Measurements from ENCODE around the gene ALDH3B2.
"Not testable (repeated sequence)": the region's sequence is repeated elsewhere in the genome, so short reads cannot be mapped to it uniquely, and the experiment has no call there.

Gene ALDH3B2

GRCh38 chr11:67640021-67640757 is 34.2 kb downstream of the ALDH3B2 start:
- Histone ChIP-seq H3K9me3 (ENCODE audit: control insufficient read depth, insufficient read depth, low read length) (no peaks in the 10 kb centered on the region), H3K27me3 (ENCODE audit: control insufficient read depth, insufficient read depth, low read length) (peaks cover 17% of the 10 kb centered on the region), H3K4me1 (ENCODE audit: control insufficient read depth, insufficient read depth, low read length) (no peaks in the 10 kb centered on the region), H3K27ac (ENCODE audit: low read depth, low read length) (no peak overlapping the region), H3K4me3 (ENCODE audit: low read depth, low read length) (no peak overlapping the region), H3K36me3 (ENCODE audit: control insufficient read depth, insufficient read depth, low read length) (no peaks in the 10 kb centered on the region), H3K9ac (ENCODE audit: low read depth, low read length) (no peak overlapping the region)

- H3K27me3 ChIP-seq (ENCODE audit: control insufficient read depth, insufficient read depth, low read length): peaks cover 17% of the 10 kb centered on the region
- H3K4me3 ChIP-seq (ENCODE audit: low read depth, low read length): no peak within 1 kb of the TSS
- no peak within 1 kb of the TSS for H3K27ac ChIP-seq (ENCODE audit: low read depth, low read length)
- H3K9me3 ChIP-seq (ENCODE audit: control insufficient read depth, insufficient read depth, low read length): no peaks in the 10 kb centered on the region
- H3K4me1 ChIP-seq (ENCODE audit: control insufficient read depth, insufficient read depth, low read length): no peaks in the 10 kb centered on the region
- no peak within 1 kb of the TSS for H3K9ac ChIP-seq (ENCODE audit: low read depth, low read length)
- H3K36me3 ChIP-seq (ENCODE audit: control insufficient read depth, insufficient read depth, low read length): no peaks in the 10 kb centered on the region
These were observed 35.0 kb downstream of the ALDH3B2 start, which contains the start of gene TBX10 for GRCh38 chr11:67639438-67639859. Gene TBX10, minus strand, starts transcription at chr11:67639763. Its CDS starts 291 bp downstream, at chr11:67639472.

GRCh38 chr11:67638535-67639437 is 35.6 kb downstream of the ALDH3B2 start:
- Histone ChIP-seq H3K4me3 (ENCODE audit: low read depth, low read length) (no peak overlapping the region), H3K27me3 (ENCODE audit: control insufficient read depth, insufficient read depth, low read length) (peaks cover 17% of the 10 kb centered on the region), H3K27ac (ENCODE audit: low read depth, low read length) (no peak overlapping the region), H3K4me1 (ENCODE audit: control insufficient read depth, insufficient read depth, low read length) (no peaks in the 10 kb centered on the region), H3K9me3 (ENCODE audit: control insufficient read depth, insufficient read depth, low read length) (no peaks in the 10 kb centered on the region), H3K36me3 (ENCODE audit: control insufficient read depth, insufficient read depth, low read length) (no peaks in the 10 kb centered on the region), H3K9ac (ENCODE audit: low read depth, low read length) (no peak overlapping the region)

GRCh38 chr11:67637441-67637840 is 37.0 kb downstream of the ALDH3B2 start:
- H3K9me3 ChIP-seq (ENCODE audit: control insufficient read depth, insufficient read depth, low read length); H3K36me3 ChIP-seq (ENCODE audit: control insufficient read depth, insufficient read depth, low read length); H3K4me3 ChIP-seq (ENCODE audit: low read depth, low read length); H3K9ac ChIP-seq (ENCODE audit: low read depth, low read length); H3K27ac ChIP-seq (ENCODE audit: low read depth, low read length); H3K4me1 ChIP-seq (ENCODE audit: control insufficient read depth, insufficient read depth, low read length): not testable (repeated sequence)
- H3K27me3 ChIP-seq (ENCODE audit: control insufficient read depth, insufficient read depth, low read length): peaks cover 17% of the 10 kb centered on the region

- peaks cover 17% of the 10 kb centered on the region for H3K27me3 ChIP-seq (ENCODE audit: control insufficient read depth, insufficient read depth, low read length)
- no peaks in the 10 kb centered on the region for H3K4me1 ChIP-seq (ENCODE audit: control insufficient read depth, insufficient read depth, low read length)
- H3K4me3 ChIP-seq (ENCODE audit: low read depth, low read length): no peak overlapping the region
- H3K36me3 ChIP-seq (ENCODE audit: control insufficient read depth, insufficient read depth, low read length): no peaks in the 10 kb centered on the region
- H3K27ac ChIP-seq (ENCODE audit: low read depth, low read length): no peak overlapping the region
- H3K9me3 ChIP-seq (ENCODE audit: control insufficient read depth, insufficient read depth, low read length): no peaks in the 10 kb centered on the region
- no peak overlapping the region for H3K9ac ChIP-seq (ENCODE audit: low read depth, low read length)
These were observed 37.5 kb downstream of the ALDH3B2 start for GRCh38 chr11:67636962-67637361.

GRCh38 chr11:67635231-67635521 is 39.2 kb downstream of the ALDH3B2 start:
- peaks cover 7% of the 10 kb centered on the region for H3K27me3 ChIP-seq (ENCODE audit: control insufficient read depth, insufficient read depth, low read length)
- peaks cover 8% of the 10 kb centered on the region; the same call in 1 of the 2 replicates for H3K4me1 ChIP-seq (ENCODE audit: control insufficient read depth, insufficient read depth, low read length)
- no peak overlapping the region for H3K27ac ChIP-seq (ENCODE audit: low read depth, low read length)
- no peak overlapping the region for H3K4me3 ChIP-seq (ENCODE audit: low read depth, low read length)
- no peak overlapping the region for H3K9ac ChIP-seq (ENCODE audit: low read depth, low read length)
- H3K36me3 ChIP-seq (ENCODE audit: control insufficient read depth, insufficient read depth, low read length): no peaks in the 10 kb centered on the region
- H3K9me3 ChIP-seq (ENCODE audit: control insufficient read depth, insufficient read depth, low read length): no peaks in the 10 kb centered on the region

GRCh38 chr11:67634366-67635230 is 39.8 kb downstream of the ALDH3B2 start:
- Histone ChIP-seq H3K36me3 (ENCODE audit: control insufficient read depth, insufficient read depth, low read length) (no peaks in the 10 kb centered on the region), H3K27ac (ENCODE audit: low read depth, low read length) (no peak overlapping the region), H3K9me3 (ENCODE audit: control insufficient read depth, insufficient read depth, low read length) (no peaks in the 10 kb centered on the region), H3K9ac (ENCODE audit: low read depth, low read length) (no peak overlapping the region), H3K27me3 (ENCODE audit: control insufficient read depth, insufficient read depth, low read length) (peaks cover 3% of the 10 kb centered on the region), H3K4me3 (ENCODE audit: low read depth, low read length) (no peak overlapping the region), H3K4me1 (ENCODE audit: control insufficient read depth, insufficient read depth, low read length) (peaks cover 8% of the 10 kb centered on the region; the same call in 1 of the 2 replicates)

GRCh38 chr11:67633758-67634365 is 40.6 kb downstream of the ALDH3B2 start:
- no peak overlapping the region for H3K27ac ChIP-seq (ENCODE audit: low read depth, low read length)
- no peaks in the 10 kb centered on the region for H3K9me3 ChIP-seq (ENCODE audit: control insufficient read depth, insufficient read depth, low read length)
- H3K27me3 ChIP-seq (ENCODE audit: control insufficient read depth, insufficient read depth, low read length): no peaks in the 10 kb centered on the region; the same call in 1 of the 2 replicates
- no peaks in the 10 kb centered on the region for H3K36me3 ChIP-seq (ENCODE audit: control insufficient read depth, insufficient read depth, low read length)
- H3K4me1 ChIP-seq (ENCODE audit: control insufficient read depth, insufficient read depth, low read length): peaks cover 11% of the 10 kb centered on the region; the same call in 1 of the 2 replicates
- no peak overlapping the region for H3K4me3 ChIP-seq (ENCODE audit: low read depth, low read length)
- H3K9ac ChIP-seq (ENCODE audit: low read depth, low read length): no peak overlapping the region

- H3K4me1 ChIP-seq (ENCODE audit: control insufficient read depth, insufficient read depth, low read length): peaks cover 11% of the 10 kb centered on the region; the same call in 1 of the 2 replicates
- no peak overlapping the region for H3K4me3 ChIP-seq (ENCODE audit: low read depth, low read length)
- no peaks in the 10 kb centered on the region for H3K27me3 ChIP-seq (ENCODE audit: control insufficient read depth, insufficient read depth, low read length)
- H3K27ac ChIP-seq (ENCODE audit: low read depth, low read length): no peak overlapping the region
- no peak overlapping the region for H3K9ac ChIP-seq (ENCODE audit: low read depth, low read length)
- no peaks in the 10 kb centered on the region for H3K36me3 ChIP-seq (ENCODE audit: control insufficient read depth, insufficient read depth, low read length)
- no peaks in the 10 kb centered on the region for H3K9me3 ChIP-seq (ENCODE audit: control insufficient read depth, insufficient read depth, low read length)
These were observed 41.3 kb downstream of the ALDH3B2 start for GRCh38 chr11:67632982-67633755.
